ENCODE data around the gene ISCU.

Gene ISCU

DNA sequence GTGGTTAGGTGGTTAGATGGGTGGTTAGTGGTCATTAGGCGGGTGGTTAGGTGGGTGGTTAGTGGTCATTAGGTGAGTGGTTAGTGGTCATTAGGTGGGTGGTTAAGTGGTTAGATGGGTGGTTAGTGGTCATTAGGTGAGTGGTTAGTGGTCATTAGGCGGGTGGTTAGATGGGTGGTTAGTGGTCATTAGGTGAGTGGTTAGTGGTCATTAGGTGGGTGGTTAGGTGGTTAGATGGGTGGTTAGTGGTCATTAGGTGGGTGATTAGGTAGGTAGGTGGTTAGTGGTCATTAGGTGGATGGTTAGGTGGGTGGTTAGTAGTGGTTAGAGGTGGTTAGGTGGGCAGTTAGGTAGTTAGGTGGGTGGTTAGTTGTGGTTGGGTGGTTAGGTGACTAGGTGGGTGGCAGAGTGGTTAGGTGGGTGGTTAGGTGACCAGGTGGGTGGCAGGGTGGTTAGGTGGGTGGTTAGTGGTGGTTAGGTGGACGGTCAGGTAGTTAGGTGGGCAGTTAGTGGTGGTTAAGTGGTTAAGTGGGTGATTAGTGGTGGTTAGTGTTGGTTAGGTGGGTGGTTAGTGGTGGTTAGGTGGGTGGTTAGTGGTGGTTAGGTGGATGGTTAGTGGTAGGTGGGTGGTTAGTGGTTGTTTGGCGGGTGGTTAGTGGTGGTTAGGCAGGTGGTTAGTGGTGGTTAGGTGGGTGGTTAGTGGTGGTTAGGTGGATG is 43.5 kb downstream of the ISCU start:
- FAIRE-seq (peak; percentile 69), DNase-seq (ENCODE audit: insufficient read length, low spot score) (no peak)
- TF ChIP-seq SPI1 (IDR thresholded peaks at IDR 0.05; ENCODE audit: low read depth, low read length) (no peak), PAX5 (IDR thresholded peaks at IDR 0.05; ENCODE audit: insufficient read depth, low read length, severe bottlenecking) (no peak), POLR2A (IDR thresholded peaks at IDR 0.05; ENCODE audit: low read depth, low read length) (no peak), POLR2AphosphoS5 (IDR thresholded peaks at IDR 0.05; ENCODE audit: low read depth, low read length) (no peak), POU2F2 (IDR thresholded peaks at IDR 0.05; ENCODE audit: low read depth, low read length) (no peak), TAF1 (IDR thresholded peaks at IDR 0.05; ENCODE audit: low read depth, low read length) (no peak)

DNA sequence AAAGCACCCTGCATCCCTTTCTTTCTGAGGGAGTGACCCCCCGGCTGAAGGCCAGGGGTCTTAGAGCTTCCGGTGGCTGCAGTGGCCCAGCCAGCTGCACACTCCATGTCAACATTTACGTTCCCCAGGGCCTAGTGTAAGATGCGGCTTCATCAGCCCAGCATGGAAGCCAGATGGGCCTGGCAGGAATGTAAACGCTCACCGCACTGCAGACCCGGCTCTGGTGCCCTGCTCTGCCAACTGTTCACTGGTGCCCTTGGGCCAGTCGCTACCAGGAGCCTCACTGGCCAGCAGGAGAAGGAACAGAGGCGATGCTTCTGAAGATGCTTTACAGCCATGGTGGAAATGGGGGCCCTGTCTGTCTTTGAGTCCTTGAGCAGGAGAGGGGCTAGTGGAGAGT is 44.1 kb downstream of the ISCU start:
- FAIRE-seq (no peak), DNase-seq (ENCODE audit: insufficient read length, low spot score) (no peak)
- TF ChIP-seq TAF1 (IDR thresholded peaks at IDR 0.05; ENCODE audit: low read depth, low read length) (no peak), SPI1 (IDR thresholded peaks at IDR 0.05; ENCODE audit: low read depth, low read length) (no peak), POLR2A (IDR thresholded peaks at IDR 0.05; ENCODE audit: low read depth, low read length) (no peak), POLR2AphosphoS5 (IDR thresholded peaks at IDR 0.05; ENCODE audit: low read depth, low read length) (no peak), PAX5 (IDR thresholded peaks at IDR 0.05; ENCODE audit: insufficient read depth, low read length, severe bottlenecking) (no peak), POU2F2 (IDR thresholded peaks at IDR 0.05; ENCODE audit: low read depth, low read length) (no peak)

DNA sequence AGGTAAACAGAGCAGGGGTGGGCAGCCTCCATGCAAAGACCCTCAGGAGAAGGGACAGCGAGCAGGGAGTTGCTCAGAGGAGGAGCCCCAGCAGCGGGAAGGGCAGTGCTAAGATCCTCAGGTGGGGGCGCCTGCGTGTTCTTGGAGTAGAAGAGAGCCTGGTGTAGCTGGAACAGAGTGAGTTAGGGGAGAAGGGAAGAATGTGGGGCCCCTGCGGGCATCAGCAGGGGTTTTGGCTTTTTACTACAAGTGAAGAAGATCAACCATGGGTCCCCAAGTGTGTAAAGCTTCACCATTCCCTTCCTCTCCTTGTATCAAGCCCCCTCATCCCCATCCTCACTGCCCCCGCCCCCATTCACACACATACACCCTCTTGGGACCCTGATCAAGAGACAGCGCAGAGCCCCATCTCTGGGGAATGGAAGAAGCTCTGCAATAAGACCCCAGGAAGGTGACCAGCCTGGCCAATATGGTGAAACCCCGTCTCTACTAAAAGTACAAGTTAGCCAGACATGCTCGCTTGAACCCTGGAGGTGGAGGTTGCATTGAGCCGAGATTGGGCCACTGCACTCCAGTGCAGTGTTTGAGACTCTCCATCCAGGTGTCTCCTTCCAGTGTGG is 45.7 kb downstream of the ISCU start:
- no peak for DNase-seq (ENCODE audit: insufficient read length, low spot score)
- FAIRE-seq, result no peak
- TF ChIP-seq TAF1 (IDR thresholded peaks at IDR 0.05; ENCODE audit: low read depth, low read length) (no peak), PAX5 (IDR thresholded peaks at IDR 0.05; ENCODE audit: insufficient read depth, low read length, severe bottlenecking) (no peak), SPI1 (IDR thresholded peaks at IDR 0.05; ENCODE audit: low read depth, low read length) (no peak), POU2F2 (IDR thresholded peaks at IDR 0.05; ENCODE audit: low read depth, low read length) (no peak), POLR2A (IDR thresholded peaks at IDR 0.05; ENCODE audit: low read depth, low read length) (no peak), POLR2AphosphoS5 (IDR thresholded peaks at IDR 0.05; ENCODE audit: low read depth, low read length) (no peak)

- DNase-seq (ENCODE audit: insufficient read length, low spot score) (no peak), FAIRE-seq (no peak)
- TF ChIP-seq TAF1 (IDR thresholded peaks at IDR 0.05; ENCODE audit: low read depth, low read length), result no peak
- TF ChIP-seq POLR2A (IDR thresholded peaks at IDR 0.05; ENCODE audit: low read depth, low read length), result no peak
- TF ChIP-seq SPI1 (IDR thresholded peaks at IDR 0.05; ENCODE audit: low read depth, low read length), result no peak
- TF ChIP-seq POLR2AphosphoS5 (IDR thresholded peaks at IDR 0.05; ENCODE audit: low read depth, low read length), result no peak
- no peak for TF ChIP-seq PAX5 (IDR thresholded peaks at IDR 0.05; ENCODE audit: insufficient read depth, low read length, severe bottlenecking)
- TF ChIP-seq POU2F2 (IDR thresholded peaks at IDR 0.05; ENCODE audit: low read depth, low read length), result no peak
Measured at GRCh38 chr12:108608616-108609015, 46.2 kb downstream of the ISCU start.

DNA sequence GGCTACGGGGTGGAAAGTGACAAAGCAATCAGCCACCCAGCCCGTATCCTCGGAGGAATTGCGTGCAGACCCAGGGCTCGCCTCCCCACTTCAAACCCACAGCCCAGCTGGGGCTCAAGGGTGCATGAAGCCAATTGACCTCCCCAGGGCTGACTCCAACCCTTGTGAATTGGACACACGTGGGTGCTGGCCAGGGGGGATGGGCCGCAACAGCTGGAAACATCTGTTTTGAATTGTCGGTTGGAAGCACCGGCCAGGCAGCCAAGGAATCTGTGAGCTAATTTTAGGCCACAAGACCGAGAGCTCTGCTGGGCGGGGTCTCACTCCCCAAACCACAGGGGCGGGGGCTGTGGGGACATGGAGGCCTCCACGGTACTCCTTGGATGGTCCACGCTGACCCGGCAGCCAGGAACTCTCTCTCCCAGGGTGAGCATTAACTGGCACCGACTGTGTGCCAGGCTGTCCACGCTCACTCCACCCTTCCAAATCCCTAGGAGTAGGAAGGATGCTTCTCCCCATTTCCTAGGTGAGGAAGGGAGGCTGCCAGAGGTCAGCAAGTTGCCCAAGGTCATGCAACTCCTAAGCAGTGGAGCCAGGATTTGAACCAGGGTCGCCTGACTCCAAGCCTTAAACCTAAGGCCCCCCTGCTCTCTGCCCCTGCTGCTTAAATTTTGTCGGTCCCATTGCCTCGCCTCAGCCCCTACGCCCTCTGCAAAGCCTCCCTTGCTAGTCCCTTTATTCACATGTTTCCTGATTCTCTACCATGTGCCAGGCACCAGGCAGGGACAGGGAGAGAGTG is 47.3 kb downstream of the ISCU start:
- TF ChIP-seq PAX5 (IDR thresholded peaks at IDR 0.05; ENCODE audit: insufficient read depth, low read length, severe bottlenecking) (peak; percentile 15), SPI1 (IDR thresholded peaks at IDR 0.05; ENCODE audit: low read depth, low read length) (no peak), POLR2AphosphoS5 (IDR thresholded peaks at IDR 0.05; ENCODE audit: low read depth, low read length) (no peak), POU2F2 (IDR thresholded peaks at IDR 0.05; ENCODE audit: low read depth, low read length) (peak; percentile 38; the same call in 1 of the 2 replicates)
- FAIRE-seq (peak; percentile 50), DNase-seq (ENCODE audit: insufficient read length, low spot score) (no peak)

DNA sequence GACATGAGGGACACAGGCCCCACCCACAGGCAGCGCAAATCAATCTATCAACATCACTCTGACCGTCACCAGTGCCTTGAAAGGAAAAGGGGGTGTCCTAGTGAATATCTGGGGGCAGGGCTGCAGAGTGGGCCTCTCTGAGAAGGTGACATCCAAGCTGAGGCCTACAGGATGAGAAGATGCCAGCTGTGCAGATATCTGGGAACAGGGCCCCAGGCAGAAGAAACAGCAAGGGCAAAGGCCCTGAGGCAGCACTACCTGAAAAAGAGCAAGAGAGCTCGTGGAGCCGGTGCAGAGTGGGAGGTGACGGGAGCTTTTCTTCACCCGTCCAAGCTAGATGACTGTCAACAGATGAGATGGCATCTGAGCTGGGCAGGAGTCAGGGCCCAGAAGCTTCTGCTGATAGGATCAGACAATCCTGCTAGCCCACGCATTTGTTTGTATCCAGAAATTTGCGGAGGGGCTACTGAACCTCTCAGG is 48.0 kb downstream of the ISCU start:
- DNase-seq (ENCODE audit: insufficient read length, low spot score) (no peak), FAIRE-seq (no peak)
- no peak for TF ChIP-seq POU2F2 (IDR thresholded peaks at IDR 0.05; ENCODE audit: low read depth, low read length)
- TF ChIP-seq TAF1 (IDR thresholded peaks at IDR 0.05; ENCODE audit: low read depth, low read length), result no peak
- no peak for TF ChIP-seq PAX5 (IDR thresholded peaks at IDR 0.05; ENCODE audit: insufficient read depth, low read length, severe bottlenecking)
- no peak for TF ChIP-seq SPI1 (IDR thresholded peaks at IDR 0.05; ENCODE audit: low read depth, low read length)
- TF ChIP-seq POLR2A (IDR thresholded peaks at IDR 0.05; ENCODE audit: low read depth, low read length), result no peak
- TF ChIP-seq POLR2AphosphoS5 (IDR thresholded peaks at IDR 0.05; ENCODE audit: low read depth, low read length), result no peak

GRCh38 chr12:108610856-108611605 is 48.6 kb downstream of the ISCU start:
- no peak for TF ChIP-seq PAX5 (IDR thresholded peaks at IDR 0.05; ENCODE audit: insufficient read depth, low read length, severe bottlenecking)
- no peak for TF ChIP-seq POLR2A (IDR thresholded peaks at IDR 0.05; ENCODE audit: low read depth, low read length)
- no peak for TF ChIP-seq POLR2AphosphoS5 (IDR thresholded peaks at IDR 0.05; ENCODE audit: low read depth, low read length)
- TF ChIP-seq TAF1 (IDR thresholded peaks at IDR 0.05; ENCODE audit: low read depth, low read length), result no peak
- no peak for TF ChIP-seq POU2F2 (IDR thresholded peaks at IDR 0.05; ENCODE audit: low read depth, low read length)
- no peak for FAIRE-seq
- DNase-seq (ENCODE audit: insufficient read length, low spot score), result no peak

GRCh38 chr12:108611884-108612415 is 49.6 kb downstream of the ISCU start:
- no peak for TF ChIP-seq SPI1 (IDR thresholded peaks at IDR 0.05; ENCODE audit: low read depth, low read length)
- no peak for TF ChIP-seq TAF1 (IDR thresholded peaks at IDR 0.05; ENCODE audit: low read depth, low read length)
- TF ChIP-seq POLR2A (IDR thresholded peaks at IDR 0.05; ENCODE audit: low read depth, low read length), result no peak
- no peak for TF ChIP-seq PAX5 (IDR thresholded peaks at IDR 0.05; ENCODE audit: insufficient read depth, low read length, severe bottlenecking)
- no peak for TF ChIP-seq POU2F2 (IDR thresholded peaks at IDR 0.05; ENCODE audit: low read depth, low read length)
- no peak for TF ChIP-seq POLR2AphosphoS5 (IDR thresholded peaks at IDR 0.05; ENCODE audit: low read depth, low read length)
- peak; percentile 45 for FAIRE-seq
- no peak for DNase-seq (ENCODE audit: insufficient read length, low spot score)
